Endothelial cell of umbilical vein (primary cell): ENCODE measurements around the gene DNAAF5. TPM values are rescaled to one million over a fixed set of nuclear protein-coding genes. Genes with fewer than 3 reads are reported as not detected.
A peak's percentile ranks its signal among the peaks of the same experiment; 100 is the strongest.

ENCODE experiments used
- BruUV-seq: library from RNA; stranded (reverse); fragments of 400-500 nt; replicated peaks from 2 replicates; lab custom pipeline; 2021; lab: Mats Ljungman, UMichigan
- CTCF ChIA-PET: fragments of 300-600, 350-600 bp; sonication (Branson Sonifier 250); formaldehyde crosslinking; loops from one replicate; lab custom pipeline; 2021; ENCODE audit warnings: antibody characterized with exemption, inconsistent platforms; lab: Charles Lee
- POLR2A ChIA-PET: fragments of 300-600, 350-600 bp; sonication (Branson Sonifier 250); formaldehyde crosslinking; loops from one replicate; lab custom pipeline; 2021; ENCODE audit warnings: antibody characterized with exemption, inconsistent platforms; lab: Charles Lee
- DNase-seq: peaks from one replicate; pipeline ENCODE4 v3.0.0-alpha.2; 2011; ENCODE audit warnings: low read depth, low spot score
- FAIRE-seq: peaks from 2 replicates; lab custom pipeline; 2011; peaks lifted over from hg19 to GRCh38; lab: Jason Lieb, UNC
- H2AFZ ChIP-seq: 2 replicates; pipeline ENCODE4 v1.6.0; 2012; ENCODE audit warnings: low read depth, low read length, control low read depth, inconsistent platforms
- H3K27ac ChIP-seq: 2 replicates; pipeline ENCODE4 v1.5.1; 2011; ENCODE audit warnings: low read depth, mild to moderate bottlenecking, control low read depth, low read length, moderate library complexity; ENCODE audit not compliant: insufficient read depth
- H3K27me3 ChIP-seq, 2 experiments: 2 replicates each; pipeline versions ENCODE4 v1.6.0 to v1.6.1; 2011; ENCODE audit warnings: low read length in 2 of 2, mixed read lengths in 1 of 2; ENCODE audit not compliant: control insufficient read depth in 2 of 2, insufficient read depth in 2 of 2
- H3K36me3 ChIP-seq, 2 experiments: 2 replicates in 1 of 2; 3 replicates in 1 of 2; pipeline ENCODE4 v1.5.1; 2011; ENCODE audit warnings: low read length in 2 of 2, mild to moderate bottlenecking in 1 of 2, moderate library complexity in 1 of 2; ENCODE audit not compliant: control insufficient read depth in 2 of 2, insufficient read depth in 2 of 2; ENCODE audit errors: extremely low read depth in 1 of 2
- H3K4me1 ChIP-seq: 3 replicates; pipeline ENCODE4 v1.5.1; 2011; ENCODE audit warnings: mild to moderate bottlenecking, low read length; ENCODE audit not compliant: control insufficient read depth, insufficient read depth; ENCODE audit errors: extremely low read depth
- H3K4me2 ChIP-seq: 2 replicates; pipeline ENCODE4 v1.6.1; 2011; ENCODE audit warnings: low read length, control low read depth, mixed read lengths; ENCODE audit not compliant: insufficient read depth
- H3K4me3 ChIP-seq, 3 experiments: fragments of 200-600 bp in 1 of 3; sonication (generic), shearing (Covaris generic) in 1 of 3; replicated peaks in 1 of 3; 2 replicates each; pipeline ENCODE4 v1.5.1; 2011 to 2016; ENCODE audit warnings: control low read depth in 3 of 3, low read length in 3 of 3, mild to moderate bottlenecking in 2 of 3, inconsistent platforms in 1 of 3, low read depth in 1 of 3, moderate library complexity in 1 of 3; ENCODE audit not compliant: insufficient read depth in 1 of 3
- H3K79me2 ChIP-seq: 2 replicates; pipeline ENCODE4 v1.6.0; 2012; ENCODE audit warnings: low read length, inconsistent platforms; ENCODE audit not compliant: control insufficient read depth, insufficient read depth
- H3K9ac ChIP-seq: replicated peaks from 2 replicates; pipeline ENCODE3; 2011; ENCODE audit warnings: low read length, control low read depth; ENCODE audit not compliant: insufficient read depth; ENCODE audit errors: extremely low read depth
- H3K9me1 ChIP-seq: replicated peaks from 3 replicates; pipeline ENCODE4 v1.6.0; 2011; ENCODE audit warnings: mild to moderate bottlenecking, low read length; ENCODE audit not compliant: control insufficient read depth, insufficient read depth; ENCODE audit errors: extremely low read depth
- H3K9me3 ChIP-seq: replicated peaks from 2 replicates; pipeline ENCODE4 v1.5.1; 2012; ENCODE audit warnings: low read length, inconsistent platforms; ENCODE audit not compliant: control insufficient read depth, insufficient read depth
- H4K20me1 ChIP-seq: replicated peaks from 2 replicates; pipeline ENCODE3; 2011; ENCODE audit warnings: mild to moderate bottlenecking, low read length; ENCODE audit not compliant: control insufficient read depth, insufficient read depth; ENCODE audit errors: extremely low read depth
- EZH2 ChIP-seq: IDR thresholded peaks from 2 replicates; pipeline ENCODE4 v1.6.1; 2012; ENCODE audit warnings: borderline replicate concordance, low read depth, mild to moderate bottlenecking, moderate library complexity, low read length, inconsistent platforms; ENCODE audit not compliant: severe bottlenecking
- GATA2 ChIP-seq: IDR thresholded peaks from 2 replicates; pipeline ENCODE4 v1.7.0; 2011; ENCODE audit warnings: low read depth, mild to moderate bottlenecking, moderate library complexity, mixed read lengths, low read length; ENCODE audit not compliant: insufficient read length, insufficient read depth
- MYC ChIP-seq: IDR thresholded peaks from one replicate; pipeline ENCODE4 v1.6.1; 2011; ENCODE audit warnings: mild to moderate bottlenecking, low read depth, low read length
- POLR2A ChIP-seq: IDR thresholded peaks from 2 replicates; pipeline ENCODE4 v1.6.1; 2012; ENCODE audit warnings: low read depth, mild to moderate bottlenecking, control low read depth, low read length
- POLR2AphosphoS5 ChIP-seq: IDR thresholded peaks from 2 replicates; pipeline ENCODE4 v1.6.1; 2012; ENCODE audit warnings: low read depth, mild to moderate bottlenecking, control low read depth, low read length, moderate library complexity; ENCODE audit not compliant: insufficient read depth
- dilution Hi-C: fragments of 300-500 bp; cut with MboI; formaldehyde crosslinking; loops from one replicate; pipeline ENCODE4 v1.15.0; 2019; ENCODE audit warnings: low sequenced_read_pairs; ENCODE audit not compliant: extremely low pct_ligation_motif_present
- intact Hi-C: fragments of 100-400 bp; cut with micrococcal nuclease; formaldehyde crosslinking; loops from one replicate; pipeline ENCODE4 v1.10.0; 2022
- polyA plus RNA-seq, 4 experiments: library from polyadenylated mRNA; depleted of rRNA in 3 of 4; stranded (reverse) in 3 of 4; unstranded in 1 of 4; fragments of >200 nt; gene quantifications; 2 replicates each; pipeline versions ENCODE4 v1.2.1 to v1.2.3, GENCODE V29; 2011 to 2012; ENCODE audit warnings: missing spikeins in 1 of 4
- total RNA-seq: library from RNA; stranded (reverse); gene quantifications from 2 replicates; pipeline ENCODE4 v1.2.3, GENCODE V29; 2021
- TF ChIP-seq, protein P1 (sequence below), 2 donors: IDR thresholded peaks; 1 replicate in 1 of 2; 2 replicates in 1 of 2; pipeline ENCODE4 v1.5.1; 2011; ENCODE audit warnings: low read length in 2 of 2, mild to moderate bottlenecking in 2 of 2, moderate library complexity in 2 of 2, control low read depth in 1 of 2, inconsistent platforms in 1 of 2, low read depth in 1 of 2; ENCODE audit not compliant: insufficient read depth in 1 of 2; ENCODE audit errors: extremely low read depth in 1 of 2
- TF ChIP-seq, protein P2 (sequence below): IDR thresholded peaks from 2 replicates; pipeline ENCODE4 v1.6.1; 2011; ENCODE audit not compliant: insufficient read depth, insufficient read length

DNAAF5 gene
- total and polyA plus RNA-seq, 2 donors (not counting 3 experiments of a cell fraction or from before 2014, with no cell fraction given), result 49.3 to 65.5 TPM

DNA sequence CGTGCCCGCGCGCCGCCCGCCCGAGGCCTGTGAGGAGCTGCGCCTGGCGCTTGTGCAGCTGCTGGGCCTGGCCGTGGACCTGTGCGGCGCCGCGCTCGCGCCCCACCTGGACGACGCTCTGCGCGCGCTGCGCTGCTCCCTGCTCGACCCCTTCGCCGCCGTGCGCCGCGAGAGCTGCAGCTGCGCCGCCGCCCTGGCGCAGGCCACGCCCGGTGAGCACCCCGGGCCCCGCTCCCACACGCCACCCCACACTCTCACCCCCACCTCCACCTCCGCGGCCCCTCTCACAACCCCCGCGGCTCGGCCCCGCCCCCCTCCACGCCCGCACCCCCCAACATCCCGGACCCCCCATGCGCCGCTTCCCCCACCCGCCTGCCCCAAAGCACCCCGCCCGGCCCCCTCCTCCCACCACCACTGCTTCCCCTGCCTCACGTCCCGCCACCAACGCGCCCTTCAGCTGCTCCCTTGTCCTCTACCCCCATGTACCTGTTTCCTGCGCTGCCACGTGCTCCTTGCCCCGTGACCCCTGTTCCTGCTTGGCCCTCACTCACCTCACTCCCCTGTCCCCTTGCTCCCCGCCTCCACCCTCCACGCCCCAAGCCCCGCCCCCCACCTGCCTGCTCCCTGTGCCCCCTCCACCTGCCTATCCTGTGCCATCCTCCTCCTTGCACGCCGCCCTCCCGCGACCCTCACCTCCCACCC is 756 bp downstream of the DNAAF5 start, which contains the start of gene PRKAR1B:
Gene PRKAR1B, minus strand, starts transcription at position 178 of the 702 bp plus-strand sequence. CDS start 15,776 bp downstream, outside the sequence.
- H3K4me3 ChIP-seq, result peak within 1 kb of the TSS; percentile 38 to 57 (median 42)
- H3K9me3 ChIP-seq, result no peaks in the 10 kb centered on the region
- peak within 1 kb of the TSS; percentile 54 for H3K4me2 ChIP-seq
- TF ChIP-seq POLR2AphosphoS5, result peak; percentile 6
- TF ChIP-seq GATA2, result no peak
- TF ChIP-seq, protein P1, sequence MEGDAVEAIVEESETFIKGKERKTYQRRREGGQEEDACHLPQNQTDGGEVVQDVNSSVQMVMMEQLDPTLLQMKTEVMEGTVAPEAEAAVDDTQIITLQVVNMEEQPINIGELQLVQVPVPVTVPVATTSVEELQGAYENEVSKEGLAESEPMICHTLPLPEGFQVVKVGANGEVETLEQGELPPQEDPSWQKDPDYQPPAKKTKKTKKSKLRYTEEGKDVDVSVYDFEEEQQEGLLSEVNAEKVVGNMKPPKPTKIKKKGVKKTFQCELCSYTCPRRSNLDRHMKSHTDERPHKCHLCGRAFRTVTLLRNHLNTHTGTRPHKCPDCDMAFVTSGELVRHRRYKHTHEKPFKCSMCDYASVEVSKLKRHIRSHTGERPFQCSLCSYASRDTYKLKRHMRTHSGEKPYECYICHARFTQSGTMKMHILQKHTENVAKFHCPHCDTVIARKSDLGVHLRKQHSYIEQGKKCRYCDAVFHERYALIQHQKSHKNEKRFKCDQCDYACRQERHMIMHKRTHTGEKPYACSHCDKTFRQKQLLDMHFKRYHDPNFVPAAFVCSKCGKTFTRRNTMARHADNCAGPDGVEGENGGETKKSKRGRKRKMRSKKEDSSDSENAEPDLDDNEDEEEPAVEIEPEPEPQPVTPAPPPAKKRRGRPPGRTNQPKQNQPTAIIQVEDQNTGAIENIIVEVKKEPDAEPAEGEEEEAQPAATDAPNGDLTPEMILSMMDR (IDR thresholded peaks at IDR 0.05; ENCODE audit: extremely low read depth in 1 of 2, insufficient read depth in 1 of 2, low read depth in 1 of 2, low read length in 2 of 2), result no peak
- TF ChIP-seq, protein P2, sequence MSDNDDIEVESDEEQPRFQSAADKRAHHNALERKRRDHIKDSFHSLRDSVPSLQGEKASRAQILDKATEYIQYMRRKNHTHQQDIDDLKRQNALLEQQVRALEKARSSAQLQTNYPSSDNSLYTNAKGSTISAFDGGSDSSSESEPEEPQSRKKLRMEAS, result peak; percentile 9
- no peak for TF ChIP-seq EZH2
- peak; percentile 72 for TF ChIP-seq MYC
- TF ChIP-seq POLR2A, result no peak
- DNase-seq (no peak), FAIRE-seq (no peak)
- H3K9me1 ChIP-seq, result no peaks in the 10 kb centered on the region
- peaks cover 0 to 16% of the 10 kb centered on the region in 2 experiments for H3K36me3 ChIP-seq
- intact Hi-C loops, result loop anchor here (2.0 to 5.0 kb wide), 2 partner anchors 122 to 210 kb away; partner anchors contain the start of gene PDGFA
- ChIA-PET POLR2A (interaction anchor here (0.7 kb wide), 1 partner anchor 123 kb away, joined by 4 read pairs; no protein-coding TSS in a partner anchor), CTCF (interaction anchor here (1.6 to 1.8 kb wide), 2 partner anchors 207 to 394 kb away, joined by 4 to 5 read pairs; no protein-coding TSS in a partner anchor)
- peaks cover 15% of the 10 kb centered on the region for H3K4me1 ChIP-seq
- no peaks in the 10 kb centered on the region for H3K27me3 ChIP-seq
- H4K20me1 ChIP-seq, result no peaks in the 10 kb centered on the region
- peak within 1 kb of the TSS; percentile 44 for H3K9ac ChIP-seq
- H3K27ac ChIP-seq, result peak within 1 kb of the TSS; percentile 19
- peaks cover 36% of the 10 kb centered on the region for H3K79me2 ChIP-seq
- no TSS peak for BruUV-seq
- H2AFZ ChIP-seq, result peak within 1 kb of the TSS; percentile 21
- dilution Hi-C loops, result no loop called here
